Keratinocyte (primary cell): ENCODE results near the gene GLTPD2. TPM values are rescaled to one million over a fixed set of nuclear protein-coding genes. Genes with fewer than 3 reads are reported as not detected.
"Not testable (repeated sequence)": the region's sequence is repeated elsewhere in the genome, so short reads cannot be mapped to it uniquely, and the experiment has no call there.

ENCODE experiments used
- DNase-seq: peaks from one replicate; pipeline ENCODE4 v3.0.0-alpha.2; 2011; ENCODE audit warnings: low read depth, missing footprints, low spot score
- FAIRE-seq: peaks from 2 replicates; lab custom pipeline; 2011; peaks lifted over from hg19 to GRCh38; lab: Jason Lieb, UNC
- H2AFZ ChIP-seq: 2 replicates; pipeline ENCODE4 v1.6.0; 2012; ENCODE audit warnings: low read length, control low read depth, inconsistent platforms; ENCODE audit not compliant: control insufficient read depth
- H3K27ac ChIP-seq: 2 replicates; pipeline ENCODE4 v1.5.1; 2011; ENCODE audit warnings: low read length; ENCODE audit not compliant: control insufficient read depth, insufficient read depth
- H3K27me3 ChIP-seq: 3 replicates; pipeline ENCODE4 v1.6.0; 2011; ENCODE audit warnings: low read length; ENCODE audit not compliant: control insufficient read depth, insufficient read depth; ENCODE audit errors: extremely low read depth
- H3K36me3 ChIP-seq, 2 experiments: 2 replicates in 1 of 2; 3 replicates in 1 of 2; pipeline ENCODE4 v1.5.1; 2011; ENCODE audit warnings: low read length in 2 of 2, mild to moderate bottlenecking in 1 of 2; ENCODE audit not compliant: control insufficient read depth in 2 of 2, insufficient read depth in 2 of 2; ENCODE audit errors: extremely low read depth in 1 of 2
- H3K4me1 ChIP-seq: 3 replicates; pipeline ENCODE4 v1.5.1; 2011; ENCODE audit warnings: low read length; ENCODE audit not compliant: control insufficient read depth, insufficient read depth; ENCODE audit errors: extremely low read depth
- H3K4me2 ChIP-seq: 3 replicates; pipeline ENCODE4 v1.6.0; 2011; ENCODE audit warnings: low read depth, low read length; ENCODE audit not compliant: control insufficient read depth, insufficient read depth; ENCODE audit errors: extremely low read depth
- H3K4me3 ChIP-seq, 3 experiments: fragments of 200-600 bp in 1 of 3; sonication (generic) in 1 of 3; 2 replicates in 2 of 3; 3 replicates in 1 of 3; pipeline ENCODE4 v1.5.1; 2011 to 2016; ENCODE audit warnings: low read length in 3 of 3, mild to moderate bottlenecking in 3 of 3, control low read depth in 2 of 3, inconsistent platforms in 1 of 3, low read depth in 1 of 3, mixed read lengths in 1 of 3, mixed run types in 1 of 3, moderate library complexity in 1 of 3; ENCODE audit not compliant: control insufficient read depth in 2 of 3, insufficient read depth in 2 of 3; ENCODE audit errors: extremely low read depth in 1 of 3
- H3K79me2 ChIP-seq: 2 replicates; pipeline ENCODE4 v1.6.0; 2012; ENCODE audit warnings: low read length; ENCODE audit not compliant: control insufficient read depth, insufficient read depth
- H3K9ac ChIP-seq: 3 replicates; pipeline ENCODE4 v1.6.0; 2011; ENCODE audit warnings: low read length; ENCODE audit not compliant: control insufficient read depth, insufficient read depth; ENCODE audit errors: extremely low read depth
- H3K9me1 ChIP-seq: 3 replicates; pipeline ENCODE4 v1.6.0; 2011; ENCODE audit warnings: low read length; ENCODE audit not compliant: control insufficient read depth, insufficient read depth; ENCODE audit errors: extremely low read depth
- H3K9me3 ChIP-seq: 2 replicates; pipeline ENCODE4 v1.5.1; 2012; ENCODE audit warnings: low read depth, low read length; ENCODE audit not compliant: control insufficient read depth
- H4K20me1 ChIP-seq: 3 replicates; pipeline ENCODE4 v1.6.0; 2011; ENCODE audit warnings: low read length; ENCODE audit not compliant: control insufficient read depth, insufficient read depth; ENCODE audit errors: extremely low read depth
- EZH2 ChIP-seq: IDR thresholded peaks from one replicate; pipeline ENCODE4 v1.6.1; 2012; ENCODE audit warnings: inconsistent platforms, mild to moderate bottlenecking, low read length, moderate library complexity
- dilution Hi-C: fragments of 300-500 bp; cut with MboI; formaldehyde crosslinking; loops from one replicate; pipeline ENCODE4 v1.7.0; 2020; ENCODE audit warnings: low sequenced_read_pairs; ENCODE audit not compliant: extremely low pct_ligation_motif_present
- polyA plus RNA-seq, 5 experiments: library from polyadenylated mRNA; depleted of rRNA in 3 of 5; stranded (reverse) in 3 of 5; stranded (forward) in 1 of 5; unstranded in 1 of 5; fragments of >200 nt; gene quantifications; 1 replicate in 1 of 5; 2 replicates in 3 of 5; 3 replicates in 1 of 5; pipeline versions ENCODE4 v1.2.1 to v1.2.3, GENCODE V29; 2011 to 2012; ENCODE audit warnings: missing spikeins in 2 of 5, low read depth in 1 of 5, low replicate concordance in 1 of 5
- TF ChIP-seq, protein P1 (sequence below), 3 experiments: IDR thresholded peaks in 1 of 3; conservative IDR thresholded peaks in 1 of 3; optimal IDR thresholded peaks in 1 of 3; 2 replicates in 2 of 3; 3 replicates in 1 of 3; pipeline versions ENCODE3 to v1.5.1; 2011; ENCODE audit warnings: low read length in 3 of 3, mild to moderate bottlenecking in 3 of 3, moderate library complexity in 2 of 3, control low read depth in 1 of 3, inconsistent platforms in 1 of 3; ENCODE audit not compliant: insufficient read depth in 2 of 3; ENCODE audit errors: extremely low read depth in 1 of 3

GLTPD2 gene
- polyA plus RNA-seq, 1 donor (not counting 4 experiments of a cell fraction or from before 2014, with no cell fraction given): not detected

DNA sequence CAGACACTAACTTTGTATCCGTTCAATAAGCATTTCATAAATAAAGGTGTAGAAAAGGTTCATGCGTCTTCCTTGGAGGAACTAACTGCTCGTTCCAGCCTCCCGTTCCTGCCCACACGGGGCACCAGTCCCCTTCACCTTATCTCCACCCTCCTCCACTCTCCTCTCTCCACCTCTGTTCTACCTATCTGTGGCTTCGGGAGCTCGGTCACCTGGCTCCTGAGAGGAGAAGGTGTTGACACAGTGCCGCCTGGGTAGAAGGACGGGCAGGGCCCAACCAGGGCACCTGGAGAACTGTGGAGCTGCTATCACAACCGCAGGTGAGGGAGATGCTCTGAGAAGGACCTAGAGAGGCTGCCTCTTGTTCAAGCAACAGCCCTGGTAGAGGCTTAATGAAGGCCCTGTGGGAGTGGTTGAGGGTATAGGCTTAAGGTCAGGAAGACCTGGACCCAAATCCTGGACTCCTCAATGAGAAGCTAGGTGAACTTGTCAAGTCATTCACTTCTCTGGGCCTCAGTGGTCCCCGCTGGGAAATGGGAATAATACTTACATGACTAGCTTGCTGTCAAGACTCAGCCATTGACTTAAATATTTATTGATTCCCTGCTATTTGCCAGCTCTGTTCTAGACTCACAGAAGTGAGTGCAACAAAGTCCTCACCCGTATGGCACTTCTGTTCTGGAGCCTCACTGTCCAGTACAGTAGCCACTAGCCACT is 34.8 kb downstream of the GLTPD2 start:
- no peak overlapping the region for H2AFZ ChIP-seq
- H3K27ac ChIP-seq: no peak overlapping the region
- FAIRE-seq (no peak), DNase-seq (no peak)
- H3K4me3 ChIP-seq: no peak overlapping the region
- peaks cover 15 to 17% of the 10 kb centered on the region in 2 experiments for H3K36me3 ChIP-seq
- H4K20me1 ChIP-seq: no peaks in the 10 kb centered on the region
- no peaks in the 10 kb centered on the region for H3K9me3 ChIP-seq
- no peaks in the 10 kb centered on the region for H3K27me3 ChIP-seq
- dilution Hi-C loops: no loop called here
- H3K4me2 ChIP-seq: no peak overlapping the region
- TF ChIP-seq EZH2: no peak
- TF ChIP-seq, protein P1, sequence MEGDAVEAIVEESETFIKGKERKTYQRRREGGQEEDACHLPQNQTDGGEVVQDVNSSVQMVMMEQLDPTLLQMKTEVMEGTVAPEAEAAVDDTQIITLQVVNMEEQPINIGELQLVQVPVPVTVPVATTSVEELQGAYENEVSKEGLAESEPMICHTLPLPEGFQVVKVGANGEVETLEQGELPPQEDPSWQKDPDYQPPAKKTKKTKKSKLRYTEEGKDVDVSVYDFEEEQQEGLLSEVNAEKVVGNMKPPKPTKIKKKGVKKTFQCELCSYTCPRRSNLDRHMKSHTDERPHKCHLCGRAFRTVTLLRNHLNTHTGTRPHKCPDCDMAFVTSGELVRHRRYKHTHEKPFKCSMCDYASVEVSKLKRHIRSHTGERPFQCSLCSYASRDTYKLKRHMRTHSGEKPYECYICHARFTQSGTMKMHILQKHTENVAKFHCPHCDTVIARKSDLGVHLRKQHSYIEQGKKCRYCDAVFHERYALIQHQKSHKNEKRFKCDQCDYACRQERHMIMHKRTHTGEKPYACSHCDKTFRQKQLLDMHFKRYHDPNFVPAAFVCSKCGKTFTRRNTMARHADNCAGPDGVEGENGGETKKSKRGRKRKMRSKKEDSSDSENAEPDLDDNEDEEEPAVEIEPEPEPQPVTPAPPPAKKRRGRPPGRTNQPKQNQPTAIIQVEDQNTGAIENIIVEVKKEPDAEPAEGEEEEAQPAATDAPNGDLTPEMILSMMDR (optimal IDR thresholded peaks at IDR 0.05 in 1 of 3, IDR thresholded peaks at IDR 0.05 in 1 of 3, conservative IDR thresholded peaks at IDR 0.05 in 1 of 3; ENCODE audit: extremely low read depth in 1 of 3, insufficient read depth in 2 of 3, low read length in 3 of 3): no peak
- no peak overlapping the region for H3K9ac ChIP-seq
- no peaks in the 10 kb centered on the region for H3K79me2 ChIP-seq
- no peaks in the 10 kb centered on the region for H3K9me1 ChIP-seq
- no peaks in the 10 kb centered on the region for H3K4me1 ChIP-seq

DNA sequence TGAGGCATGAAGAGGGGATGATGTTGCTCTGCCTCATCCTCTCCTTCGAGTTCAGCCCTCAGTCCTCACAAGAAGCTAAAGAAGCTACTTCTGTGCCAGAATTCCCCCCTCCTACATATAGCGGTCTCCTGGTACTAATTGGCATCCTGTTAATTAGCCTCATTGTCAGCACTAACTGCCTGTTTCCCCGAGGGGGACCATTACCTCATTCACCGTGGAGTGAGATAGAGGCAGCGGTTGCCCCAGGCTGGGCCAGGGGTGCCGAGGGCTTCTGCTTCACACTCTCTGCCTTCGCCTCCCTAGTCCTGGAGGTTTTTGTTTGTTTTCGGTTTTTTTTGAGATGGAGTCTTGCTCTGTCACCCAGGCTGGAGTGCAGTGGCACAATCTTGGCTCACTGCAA is 38.6 kb downstream of the GLTPD2 start:
- H3K79me2 ChIP-seq: no peaks in the 10 kb centered on the region
- H3K4me3 ChIP-seq: no peak overlapping the region
- no peak overlapping the region for H3K9ac ChIP-seq
- H4K20me1 ChIP-seq: no peaks in the 10 kb centered on the region
- no peak overlapping the region for H3K27ac ChIP-seq
- no peaks in the 10 kb centered on the region for H3K27me3 ChIP-seq
- TF ChIP-seq, protein P1 (optimal IDR thresholded peaks at IDR 0.05 in 1 of 3, IDR thresholded peaks at IDR 0.05 in 1 of 3, conservative IDR thresholded peaks at IDR 0.05 in 1 of 3; ENCODE audit: extremely low read depth in 1 of 3, insufficient read depth in 2 of 3, low read length in 3 of 3): no peak
- no peak for TF ChIP-seq EZH2
- H3K4me2 ChIP-seq: no peak overlapping the region
- H3K36me3 ChIP-seq: peaks cover 12 to 13% of the 10 kb centered on the region in 2 experiments
- H3K9me3 ChIP-seq: no peaks in the 10 kb centered on the region
- FAIRE-seq: no peak
- H3K4me1 ChIP-seq: no peaks in the 10 kb centered on the region
- no peaks in the 10 kb centered on the region for H3K9me1 ChIP-seq
- dilution Hi-C loops: no loop called here
- no peak for DNase-seq
- no peak overlapping the region for H2AFZ ChIP-seq

DNA sequence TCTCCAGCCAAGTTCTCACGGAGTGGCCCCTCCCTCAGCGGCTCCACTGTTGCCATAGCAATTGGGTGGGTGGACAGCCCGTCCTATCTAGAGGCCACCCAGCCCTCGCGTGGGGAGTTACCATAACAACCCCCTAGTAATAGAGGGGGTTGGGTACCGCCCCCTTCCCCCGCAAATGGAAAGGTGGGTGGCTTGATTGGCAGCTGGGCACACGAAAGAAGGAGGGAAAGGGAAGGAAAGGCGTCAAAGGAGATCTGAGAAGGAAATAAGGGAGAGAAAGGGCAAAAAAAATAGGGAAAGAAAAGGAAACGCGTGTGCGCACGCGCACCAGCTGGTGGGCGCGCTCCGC is 44.0 kb downstream of the GLTPD2 start:
- H3K36me3 ChIP-seq: peaks cover 4 to 14% of the 10 kb centered on the region in 2 experiments
- H2AFZ ChIP-seq: peak overlapping the region; percentile 73
- peak overlapping the region; percentile 61 to 99 (median 71) for H3K4me3 ChIP-seq
- dilution Hi-C loops, H4K20me1 ChIP-seq, H3K27me3 ChIP-seq, FAIRE-seq, DNase-seq, H3K9me1 ChIP-seq, H3K9me3 ChIP-seq: not testable (repeated sequence)
- peak overlapping the region; percentile 82 for H3K4me2 ChIP-seq
- H3K27ac ChIP-seq: peak overlapping the region; percentile 90
- H3K79me2 ChIP-seq: peaks cover 45% of the 10 kb centered on the region
- H3K9ac ChIP-seq: peak overlapping the region; percentile 86
- H3K4me1 ChIP-seq: peaks cover 27% of the 10 kb centered on the region
